NCI-H446 (cell line): Measurements from ENCODE around the gene MYOZ3.

Source experiments
- DNase-seq, 2 experiments: peaks; one replicate each; lab custom pipeline; 2025; lab: John Stamatoyannopoulos, UW

Gene MYOZ3

DNA sequence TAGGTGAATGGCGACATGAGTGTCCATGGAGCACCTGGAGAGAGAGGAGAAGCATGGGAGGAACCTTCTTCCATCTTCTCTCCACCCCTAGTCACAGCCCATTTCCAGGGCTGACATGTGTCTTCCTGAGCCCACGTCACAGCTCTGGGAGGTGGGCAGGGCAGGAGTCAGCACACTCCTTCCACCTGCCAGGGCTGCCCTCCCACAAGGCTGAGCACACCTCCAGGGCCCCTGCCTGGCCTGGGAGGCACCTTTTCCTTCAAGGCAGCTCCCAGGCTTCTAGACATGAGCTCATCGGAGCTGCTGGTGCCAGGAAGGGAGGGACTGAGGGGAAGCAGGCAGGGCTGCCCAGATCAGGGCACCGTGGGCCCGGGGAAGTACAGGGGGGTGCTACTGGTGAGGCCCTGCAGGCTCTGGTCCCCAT is 34.2 kb upstream of the MYOZ3 start:
- no peak for DNase-seq

DNA sequence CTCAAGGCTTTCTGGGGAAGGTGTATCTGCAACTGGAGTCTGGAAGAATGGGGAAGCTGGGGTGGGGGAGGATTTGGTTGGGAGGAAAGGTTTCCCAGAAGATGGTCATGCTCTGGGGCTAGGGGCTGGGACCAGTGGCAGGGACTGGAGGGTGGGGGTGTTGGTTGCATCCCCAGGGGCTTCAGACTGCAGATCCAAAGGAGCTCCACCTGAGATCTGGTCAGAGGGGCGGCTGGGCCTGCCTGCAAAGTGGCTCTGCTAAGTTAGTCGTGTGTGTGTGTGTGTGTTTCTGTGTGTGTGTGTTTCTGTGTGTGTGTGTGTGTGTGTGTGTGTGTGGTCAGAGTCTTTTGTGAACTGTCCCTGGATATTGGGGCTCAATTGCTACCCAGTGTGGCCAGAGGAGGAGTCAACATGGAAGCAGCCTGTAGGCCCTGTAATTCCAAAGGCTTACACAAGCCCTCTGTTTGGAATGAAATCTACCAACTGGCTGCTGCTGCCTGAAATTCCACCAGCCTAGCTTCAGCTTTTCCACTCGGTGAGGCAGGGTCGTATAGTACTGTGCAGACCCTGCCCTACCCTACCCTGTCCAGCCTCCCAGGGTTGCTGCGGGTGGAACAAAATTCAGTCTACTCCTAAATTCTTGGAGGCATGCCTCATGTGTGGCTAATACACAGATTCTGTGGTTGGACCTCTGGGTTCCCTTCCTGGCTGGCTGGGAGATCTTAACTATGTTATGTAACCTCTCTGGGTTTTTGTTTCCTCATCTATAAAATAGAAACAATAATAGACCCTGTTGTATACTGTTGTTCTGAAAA is 33.1 kb upstream of the MYOZ3 start:
- no peak for DNase-seq

DNA sequence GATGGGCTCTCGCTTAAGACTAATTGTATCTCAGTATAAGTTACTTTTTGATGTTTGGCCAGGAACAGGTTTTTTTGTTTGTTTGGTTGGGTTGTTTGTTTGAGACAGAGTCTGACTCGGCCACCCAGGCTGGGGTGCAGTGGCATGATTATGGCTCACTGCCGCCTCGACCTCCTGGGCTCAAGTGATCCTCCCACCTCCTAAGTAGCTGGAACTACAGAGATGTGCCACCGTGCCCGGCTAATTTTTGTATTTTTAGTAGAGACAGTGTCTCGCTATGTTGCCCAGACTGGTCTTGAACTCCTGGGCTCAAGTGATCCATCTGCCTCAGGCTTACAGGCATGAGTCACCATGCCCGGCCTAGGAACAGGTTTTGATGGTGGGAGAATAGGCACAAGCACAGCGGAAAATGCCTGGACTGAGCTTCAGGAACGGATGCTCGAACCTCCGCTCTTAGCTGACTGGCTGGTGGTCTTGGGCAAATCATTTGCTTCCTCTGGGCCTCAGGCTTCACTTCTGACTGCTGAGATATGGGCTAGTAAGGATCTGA is 32.0 kb upstream of the MYOZ3 start:
- no peak for DNase-seq

DNA sequence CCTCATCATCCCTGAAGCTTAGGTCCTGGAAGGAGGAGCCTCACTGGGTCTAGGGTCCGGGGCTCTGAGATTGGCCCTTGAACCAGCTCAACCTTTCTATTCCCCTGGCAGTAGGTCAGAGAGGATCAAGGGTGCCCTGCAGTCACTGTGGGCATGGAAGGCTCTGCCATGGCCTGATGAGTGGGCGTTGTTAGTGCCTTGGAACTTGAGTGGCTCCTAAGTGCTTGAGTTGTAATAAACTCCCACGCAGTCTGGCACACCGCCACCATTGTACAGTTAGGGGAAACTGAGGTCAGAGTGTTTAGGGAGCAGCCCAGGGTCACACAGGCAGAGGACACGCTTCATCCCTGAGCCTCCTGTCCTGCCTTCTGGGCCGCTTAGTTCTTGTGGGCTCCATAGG is 31.0 kb upstream of the MYOZ3 start:
- no peak for DNase-seq

DNA sequence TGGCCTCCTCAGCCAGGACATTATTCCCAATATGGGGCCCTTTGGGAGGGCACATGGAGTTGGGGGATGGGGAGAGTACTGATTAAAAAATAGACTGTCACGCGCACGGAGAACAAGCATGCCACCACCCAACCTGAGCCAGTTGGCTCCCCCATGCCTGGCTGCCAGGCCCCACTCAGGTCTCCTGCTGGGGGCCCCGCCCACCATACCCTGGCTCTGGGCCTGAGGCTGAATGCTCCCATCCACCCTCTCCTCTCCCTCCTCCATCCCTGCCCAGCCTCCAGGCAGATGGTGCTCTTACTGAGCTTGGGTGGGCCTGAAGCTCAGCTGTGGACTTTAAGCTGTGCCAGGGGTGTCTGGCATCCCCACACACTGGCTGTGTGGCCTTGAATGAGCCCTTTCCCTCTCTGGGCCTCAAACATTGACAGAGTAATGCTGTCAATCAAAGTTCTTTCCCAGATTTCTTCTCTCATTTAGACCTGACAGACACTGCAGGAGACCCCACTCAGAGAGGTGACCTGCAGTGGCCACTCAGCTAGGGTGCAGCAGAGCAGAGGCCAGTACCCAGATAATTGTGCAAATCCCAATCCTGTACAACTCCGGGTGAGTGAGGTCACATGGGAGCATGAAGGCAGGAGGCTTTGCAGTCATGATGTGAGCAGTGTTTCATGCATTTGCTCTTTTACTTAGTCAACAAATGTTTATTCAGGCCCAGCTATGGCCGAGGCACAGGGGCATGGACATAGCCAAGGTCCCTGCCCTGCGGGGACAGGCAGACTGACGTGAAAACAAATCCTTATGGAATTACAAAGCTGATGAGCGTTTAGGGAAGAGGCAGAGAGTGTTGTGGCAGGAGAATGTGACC is 30.4 kb upstream of the MYOZ3 start:
- DNase-seq = peak in 1 of 2 experiments; percentile 74

DNA sequence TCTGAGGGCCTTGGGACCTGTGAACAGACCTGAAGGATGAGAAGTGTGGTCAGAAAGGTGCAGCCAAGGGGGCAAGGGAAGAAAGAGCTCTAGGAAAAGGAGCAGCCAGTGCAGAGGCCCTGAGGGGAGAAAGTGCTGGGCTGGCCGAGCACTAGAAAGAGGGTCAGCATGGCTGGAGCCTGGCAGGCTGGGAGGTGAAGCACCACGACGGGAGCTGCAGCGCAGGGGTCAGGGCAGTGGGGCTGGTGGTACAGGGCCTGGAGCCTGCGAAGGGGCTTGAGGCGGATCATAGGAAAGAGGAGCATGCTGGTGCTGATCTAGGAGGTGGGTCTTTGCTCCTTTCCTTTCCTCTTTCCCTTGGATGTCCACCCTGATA is 29.7 kb upstream of the MYOZ3 start:
- no peak for DNase-seq

DNA sequence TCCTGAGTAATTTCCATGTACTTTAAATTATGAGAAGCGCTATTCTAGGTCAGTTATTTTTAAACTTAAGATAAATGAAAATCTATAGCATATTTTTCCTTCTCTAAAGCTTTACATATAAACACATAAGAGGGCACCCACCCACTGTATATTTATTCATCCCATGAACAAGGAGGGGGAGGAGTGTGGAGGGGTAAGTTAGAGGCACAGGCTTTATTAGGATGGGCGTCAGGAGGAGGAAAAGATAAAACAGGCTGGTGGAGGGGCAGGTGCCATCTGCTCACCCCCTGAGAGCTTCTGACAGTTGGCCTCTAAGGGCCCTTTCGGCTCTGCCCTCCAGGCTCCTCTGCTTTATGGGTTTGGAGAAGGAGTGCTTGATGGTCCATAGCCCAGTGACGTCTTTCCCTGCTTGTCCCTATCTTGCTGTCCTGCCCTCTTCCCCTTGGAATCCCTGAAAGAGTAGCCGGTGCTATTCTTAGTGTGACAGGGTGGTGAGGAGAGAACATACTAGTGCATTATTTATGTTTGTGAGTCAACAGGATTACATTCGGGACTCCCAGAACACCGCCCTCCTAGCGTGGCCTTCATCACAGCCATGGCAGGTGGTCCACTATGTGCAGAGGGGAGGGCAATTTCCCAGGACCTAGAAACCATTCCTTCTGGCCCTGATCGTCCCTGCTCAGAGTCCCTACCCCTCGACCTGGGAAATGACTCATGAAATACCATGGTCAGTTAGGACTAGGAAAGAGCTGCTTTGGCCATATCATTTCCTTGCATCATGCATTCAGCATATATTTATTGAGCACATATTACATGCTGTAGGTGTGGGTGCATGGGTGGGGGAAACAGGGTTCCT is 28.5 kb upstream of the MYOZ3 start:
- DNase-seq = peak in 1 of 2 experiments; percentile 36

DNA sequence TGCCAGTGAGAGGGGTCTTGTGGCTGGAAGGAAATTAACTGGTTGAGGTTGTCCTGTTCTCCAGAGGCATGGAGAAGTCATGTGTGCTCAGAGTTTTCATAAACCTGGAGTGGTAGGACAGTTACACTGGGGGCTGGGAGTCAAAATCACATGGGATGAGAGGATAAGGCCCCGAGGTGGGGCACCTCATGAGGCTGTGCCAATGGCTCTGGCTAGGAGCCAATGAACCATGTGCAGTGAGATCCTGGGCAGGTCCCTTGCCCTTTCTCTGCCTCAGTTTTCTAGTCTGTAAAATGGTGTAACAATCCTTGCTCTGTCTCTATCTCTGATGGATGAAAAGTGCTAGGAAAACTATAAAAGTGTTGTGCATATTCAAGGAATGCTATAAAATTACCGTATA is 27.6 kb upstream of the MYOZ3 start:
- DNase-seq = peak in 1 of 2 experiments; percentile 26

DNA sequence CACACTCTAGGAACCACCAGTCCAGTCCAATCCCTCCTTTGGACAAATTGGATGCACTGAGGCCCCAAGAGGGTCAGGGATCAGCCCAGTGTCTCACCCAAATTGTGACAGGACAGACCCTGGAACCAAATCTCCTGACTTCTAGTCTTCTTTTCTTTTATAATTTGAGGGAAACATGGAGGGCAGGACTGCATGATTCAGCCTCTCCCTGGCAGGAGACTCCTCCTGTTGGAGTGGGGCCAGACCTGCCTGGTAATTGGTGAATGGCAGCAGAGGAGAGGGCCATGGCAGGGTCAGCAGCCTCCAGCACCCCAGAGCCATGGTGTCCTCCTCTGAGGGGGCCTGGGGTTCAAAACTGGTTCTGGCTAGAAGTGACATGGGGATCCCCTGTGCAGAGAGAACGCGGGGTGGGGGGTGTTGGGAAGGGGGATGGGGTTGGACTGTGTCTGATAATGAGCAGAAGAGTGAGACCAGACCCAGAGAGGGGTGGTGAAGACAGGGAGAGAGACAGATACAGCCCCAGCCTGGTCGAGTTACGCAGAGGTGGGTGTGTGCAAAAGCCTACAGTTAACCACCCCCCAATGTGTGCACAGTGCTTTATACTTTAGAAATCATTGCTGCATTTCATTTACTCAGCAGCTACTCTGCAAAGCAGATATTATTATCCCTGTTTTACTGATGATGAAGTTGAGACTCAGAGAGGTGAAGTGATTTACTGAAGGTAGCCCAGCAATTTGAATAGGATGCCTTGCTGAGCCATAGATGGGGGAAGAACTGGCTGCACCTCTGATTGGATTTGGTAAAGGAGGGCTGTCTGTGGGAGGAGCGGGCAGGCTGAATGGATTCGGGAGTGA is 24.4 kb upstream of the MYOZ3 start:
- peak; percentile 58 to 78 for DNase-seq

DNA sequence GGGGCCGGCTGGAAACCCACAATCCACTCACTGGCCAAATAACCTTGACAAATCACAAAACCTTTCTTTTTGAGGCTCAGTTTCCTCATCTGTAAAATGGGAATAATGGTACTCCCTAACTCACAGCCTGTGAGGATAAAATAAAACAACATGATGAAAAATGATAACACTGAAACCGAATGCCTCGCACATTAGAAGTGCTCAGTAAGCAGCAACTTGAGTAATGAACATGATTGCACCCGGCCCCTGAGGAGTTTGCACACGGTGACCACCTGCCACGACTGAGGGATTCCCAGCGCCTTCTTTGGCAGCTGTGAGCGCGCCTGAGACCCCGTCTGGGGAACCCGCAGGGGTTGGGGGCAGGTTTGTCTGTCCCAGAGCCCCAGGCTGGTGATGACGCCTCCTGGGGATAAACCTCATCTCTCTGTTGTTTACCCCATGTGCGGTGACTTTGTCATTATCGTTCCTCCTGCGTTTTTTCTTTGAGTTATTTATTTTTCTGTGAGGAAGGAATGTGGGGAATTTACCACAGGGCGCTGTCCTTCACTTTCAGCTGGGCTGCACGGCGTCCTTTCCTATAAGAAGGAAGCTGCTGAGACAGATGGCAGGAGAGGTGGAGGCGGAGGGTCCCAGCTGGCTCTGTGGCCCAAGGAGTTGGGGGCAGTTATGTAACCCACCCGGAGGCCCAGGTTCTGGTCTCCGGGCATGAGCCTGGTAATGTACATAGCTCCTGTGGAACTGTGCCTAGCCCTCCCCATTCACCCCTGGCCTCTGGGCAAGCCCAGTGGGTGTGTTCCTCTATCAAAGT is 23.6 kb upstream of the MYOZ3 start:
- DNase-seq = no peak

DNA sequence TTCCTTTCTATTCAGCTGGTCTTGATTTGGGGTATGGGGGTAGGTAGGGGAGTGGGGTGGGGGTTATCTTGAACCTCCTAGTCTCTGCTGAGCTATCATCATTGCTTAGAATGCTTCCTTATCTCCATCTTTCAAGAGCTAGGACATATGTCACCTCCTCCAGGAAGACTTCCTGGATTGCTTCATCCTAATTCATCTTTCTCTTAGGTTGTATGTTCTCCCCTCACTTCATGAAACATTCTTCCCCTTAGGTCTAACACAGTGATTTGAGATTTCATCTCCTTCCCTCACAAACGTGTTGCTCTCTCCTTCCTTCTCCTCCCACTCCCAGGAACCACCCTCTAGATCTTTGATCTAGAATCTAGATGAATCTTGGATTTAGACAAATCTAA is 23.0 kb upstream of the MYOZ3 start:
- DNase-seq = no peak

DNA sequence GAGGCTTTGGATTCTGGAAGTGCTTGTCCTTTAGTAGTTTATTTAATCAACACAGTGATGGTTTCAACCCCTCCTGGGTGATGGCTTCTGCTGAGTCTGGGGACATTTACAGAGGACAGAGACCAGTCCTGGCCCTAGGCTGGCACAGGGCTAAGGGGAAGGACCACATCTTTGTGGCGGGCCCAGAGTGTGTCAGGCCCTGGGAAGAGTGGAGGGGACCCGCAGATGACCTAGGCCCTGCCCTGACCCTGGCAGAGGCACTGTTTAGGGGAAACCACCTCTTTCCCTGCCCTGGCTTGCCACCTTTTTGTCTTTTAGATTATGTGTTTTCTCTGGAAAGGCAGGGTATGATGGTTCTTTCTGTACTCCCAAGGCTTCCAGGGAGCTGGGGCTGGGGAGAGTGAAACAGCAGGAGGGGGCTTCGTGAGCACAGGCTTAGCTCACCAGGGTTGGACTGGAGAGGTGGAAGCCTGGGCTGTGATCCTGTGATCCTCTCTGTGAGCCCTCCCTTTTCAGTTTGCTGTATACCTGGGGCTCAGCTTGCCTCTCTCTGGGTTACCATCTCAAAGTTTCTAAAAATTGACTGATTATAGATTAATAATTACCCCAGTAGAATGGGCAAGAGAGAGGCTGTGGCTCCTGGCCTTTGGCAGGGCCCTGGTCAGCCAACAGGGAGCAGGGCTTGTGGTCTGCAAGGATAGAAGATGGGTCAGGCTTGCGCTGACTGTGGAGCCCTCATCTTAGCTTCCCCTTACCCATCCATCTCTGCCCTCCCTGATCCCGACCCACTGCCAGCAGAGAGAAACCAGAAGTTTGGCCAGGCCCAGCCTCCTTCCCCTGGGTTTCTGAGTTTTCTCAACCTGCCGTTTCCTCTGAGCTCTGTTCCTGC is 22.3 kb upstream of the MYOZ3 start:
- no peak for DNase-seq

DNA sequence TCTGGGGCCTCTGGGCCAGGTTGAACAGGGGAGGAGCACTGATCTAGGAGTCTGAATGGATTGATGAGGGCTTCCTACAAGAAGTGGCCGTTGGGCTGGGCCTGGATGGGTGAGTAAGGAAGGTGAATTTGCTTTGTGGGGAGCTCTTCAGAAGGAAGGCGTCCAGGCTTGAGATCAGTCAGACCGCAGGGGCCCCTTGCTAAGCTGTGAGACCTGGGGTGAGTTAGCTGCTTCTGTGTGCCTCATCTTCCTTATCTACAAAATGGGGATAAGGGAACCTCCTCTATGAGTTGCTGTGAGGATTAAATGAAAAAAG is 21.7 kb upstream of the MYOZ3 start:
- no peak for DNase-seq

DNA sequence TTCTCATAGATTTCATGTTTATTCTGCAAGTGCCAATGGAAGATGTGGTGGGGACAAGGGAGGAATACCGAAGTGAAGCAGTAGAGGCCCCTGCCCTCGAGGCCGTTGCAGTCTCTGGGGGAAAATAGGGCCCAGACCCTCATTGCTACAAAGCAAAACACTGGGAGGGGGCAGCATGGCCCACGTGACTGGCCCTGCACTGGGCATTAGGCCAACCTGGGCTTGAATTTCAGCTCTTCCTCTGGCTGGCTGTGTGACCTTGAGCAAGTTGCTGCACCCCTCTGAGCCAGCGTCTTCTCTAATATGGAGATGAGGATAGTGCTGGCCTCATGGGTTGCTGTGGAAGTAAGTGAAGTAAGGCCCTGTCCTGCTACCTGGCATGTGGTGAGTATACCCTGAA is 21.3 kb upstream of the MYOZ3 start:
- no peak for DNase-seq

DNA sequence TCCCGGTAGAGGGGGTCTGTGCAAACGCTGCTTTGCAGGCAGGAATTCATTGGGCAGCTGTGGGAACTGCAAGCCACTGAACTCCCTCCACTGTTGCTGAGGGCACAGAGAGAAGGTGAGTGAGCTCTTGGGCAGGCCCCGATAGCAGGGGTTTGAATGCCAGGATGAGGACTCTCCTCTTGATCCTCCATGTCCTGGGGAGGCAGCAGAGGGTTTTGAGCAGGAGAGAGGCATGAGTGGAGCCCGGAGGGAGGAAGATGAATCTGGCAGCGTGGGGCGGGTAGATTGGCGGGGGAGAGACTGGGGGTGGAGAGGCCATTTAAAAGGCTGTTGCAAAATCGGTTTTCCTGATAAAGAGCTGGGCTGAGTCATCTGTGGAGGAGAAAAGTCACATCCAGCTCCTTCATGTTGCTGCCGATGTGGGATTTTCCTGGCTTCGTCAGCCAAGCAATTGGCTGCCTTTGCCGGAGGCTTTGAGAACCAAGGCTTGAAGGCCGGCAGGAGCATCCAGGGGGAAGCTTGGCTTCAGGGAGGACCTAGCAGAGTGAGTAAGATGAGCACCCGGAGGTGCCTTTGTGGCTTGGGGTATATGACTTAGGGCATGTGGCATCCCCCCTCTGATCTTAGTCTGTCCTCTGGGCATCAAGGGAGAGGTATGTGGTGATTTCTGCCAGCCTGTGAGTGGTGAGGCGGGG is 20.6 kb upstream of the MYOZ3 start, which contains the start of gene SYNPO:
TSS of gene SYNPO (plus strand) at position 350 of the 695 bp plus-strand sequence. CDS start 7,616 bp downstream, outside the sequence.
- peak in 1 of 2 experiments; percentile 14 for DNase-seq

DNA sequence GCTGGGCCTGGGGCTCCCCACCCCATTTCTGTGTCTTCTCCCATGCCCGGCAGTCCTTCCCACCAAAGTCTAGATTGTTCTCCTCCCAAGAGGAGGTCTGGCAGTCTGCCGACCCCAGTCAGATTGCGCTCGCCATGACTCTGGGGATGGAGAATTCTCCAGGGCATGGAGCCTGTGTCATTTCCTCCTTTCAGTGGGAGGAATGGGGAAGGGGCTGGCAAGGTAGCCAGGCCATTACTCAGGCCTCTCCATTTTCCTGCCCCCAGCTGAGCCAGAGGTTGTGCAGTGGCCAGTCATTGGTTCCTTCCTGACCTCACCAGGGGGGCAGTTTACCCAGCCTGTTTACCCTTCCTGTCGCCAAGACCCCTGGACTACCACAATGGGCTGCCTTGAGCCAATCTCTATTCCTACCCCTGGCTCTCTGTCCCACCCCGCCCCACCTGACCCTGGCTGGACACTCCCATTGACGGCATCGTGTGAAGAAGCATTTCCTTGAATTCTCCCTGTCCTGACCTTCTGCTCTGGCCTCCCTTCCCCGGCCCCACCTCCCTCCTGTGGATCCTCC is 20.0 kb upstream of the MYOZ3 start:
- no peak for DNase-seq

DNA sequence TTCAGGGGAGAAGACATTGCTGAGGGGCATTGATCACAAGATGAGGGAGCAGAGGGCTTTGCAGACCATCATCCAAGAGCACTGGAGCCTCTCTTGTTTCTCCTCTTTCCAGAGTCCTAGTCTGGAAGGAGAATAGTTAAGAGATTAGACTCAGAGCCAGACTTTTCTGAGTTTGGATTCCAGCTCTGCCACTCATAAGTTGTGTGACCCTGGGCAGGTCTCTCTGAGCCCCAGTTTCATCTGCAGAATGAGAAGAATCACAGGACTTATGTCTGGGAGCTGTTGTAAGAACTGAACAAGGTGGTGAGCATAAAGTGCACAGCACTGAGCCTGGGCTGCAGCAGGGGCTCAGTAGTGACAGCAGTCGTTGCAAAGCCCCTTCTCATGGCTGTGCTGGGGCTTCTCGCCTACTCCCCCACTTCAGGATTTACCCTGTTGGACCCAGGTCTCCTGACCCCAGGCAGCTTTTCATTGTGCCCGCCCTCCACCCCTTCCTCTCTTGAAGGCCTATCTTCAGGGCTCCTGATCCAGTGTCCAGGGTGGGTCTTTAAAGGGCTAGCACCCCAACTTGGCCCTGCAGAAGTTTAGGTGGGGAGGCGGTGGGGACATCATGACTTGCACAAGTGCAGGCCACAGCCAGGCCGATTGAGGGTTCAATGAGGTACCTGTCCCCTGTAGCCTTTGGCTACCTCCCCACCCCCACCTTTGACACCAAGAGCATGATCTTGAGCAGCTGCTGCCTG is 19.1 kb upstream of the MYOZ3 start:
- DNase-seq = no peak

DNA sequence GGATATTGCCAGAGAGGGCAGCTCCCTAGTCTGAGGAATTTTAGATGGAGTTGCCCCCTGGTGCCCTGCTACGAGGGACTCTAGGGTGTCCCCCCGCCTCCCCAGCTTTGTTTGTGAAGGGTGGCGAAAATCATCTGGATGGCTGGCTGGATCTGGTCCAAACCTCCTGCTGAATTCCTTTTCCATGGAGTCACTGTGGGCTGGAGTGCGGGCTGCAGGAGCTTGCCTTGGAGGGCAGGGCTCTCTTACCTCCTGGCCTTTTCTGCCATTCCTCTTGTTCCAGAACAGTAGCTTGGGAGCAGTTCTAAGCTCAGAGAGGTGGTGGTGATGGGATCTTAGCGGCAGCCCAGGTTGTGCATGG is 18.5 kb upstream of the MYOZ3 start:
- peak in 1 of 2 experiments; percentile 61 for DNase-seq
